ENCODE results near the gene F5.

DNA sequence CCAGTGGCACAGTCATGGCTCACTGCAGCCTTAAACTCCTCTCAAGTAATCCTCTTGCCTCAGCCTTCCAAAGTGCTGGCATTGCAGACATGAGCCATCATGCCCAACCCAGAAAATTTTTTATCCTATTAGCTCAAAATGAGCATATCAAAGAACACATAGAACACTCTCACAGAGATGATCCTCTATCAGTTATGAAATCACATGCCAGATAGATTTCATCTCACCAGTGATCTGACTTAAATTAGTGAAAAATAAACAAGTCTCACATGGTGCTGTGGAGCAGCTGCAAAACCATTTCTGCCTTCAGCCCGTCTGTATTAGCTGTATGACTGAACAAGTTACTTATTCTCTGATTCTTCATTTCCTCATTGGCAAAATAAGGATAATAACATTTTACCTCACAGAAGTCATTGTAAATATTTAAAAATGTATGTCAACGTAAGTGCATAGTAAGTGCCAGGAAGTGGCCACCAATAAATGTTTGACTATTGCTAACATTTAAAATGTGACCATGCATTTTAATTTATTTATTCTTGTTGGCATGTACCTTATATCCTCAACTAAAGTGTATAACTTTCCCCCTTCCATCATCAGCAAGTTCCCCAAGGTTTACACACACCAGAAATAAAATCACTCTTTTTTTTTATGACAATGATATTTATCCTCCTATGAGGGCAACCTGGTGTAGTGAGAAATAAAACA lies 71.6 kb downstream of the F5 start:
- TF ChIP-seq, protein P1, sequence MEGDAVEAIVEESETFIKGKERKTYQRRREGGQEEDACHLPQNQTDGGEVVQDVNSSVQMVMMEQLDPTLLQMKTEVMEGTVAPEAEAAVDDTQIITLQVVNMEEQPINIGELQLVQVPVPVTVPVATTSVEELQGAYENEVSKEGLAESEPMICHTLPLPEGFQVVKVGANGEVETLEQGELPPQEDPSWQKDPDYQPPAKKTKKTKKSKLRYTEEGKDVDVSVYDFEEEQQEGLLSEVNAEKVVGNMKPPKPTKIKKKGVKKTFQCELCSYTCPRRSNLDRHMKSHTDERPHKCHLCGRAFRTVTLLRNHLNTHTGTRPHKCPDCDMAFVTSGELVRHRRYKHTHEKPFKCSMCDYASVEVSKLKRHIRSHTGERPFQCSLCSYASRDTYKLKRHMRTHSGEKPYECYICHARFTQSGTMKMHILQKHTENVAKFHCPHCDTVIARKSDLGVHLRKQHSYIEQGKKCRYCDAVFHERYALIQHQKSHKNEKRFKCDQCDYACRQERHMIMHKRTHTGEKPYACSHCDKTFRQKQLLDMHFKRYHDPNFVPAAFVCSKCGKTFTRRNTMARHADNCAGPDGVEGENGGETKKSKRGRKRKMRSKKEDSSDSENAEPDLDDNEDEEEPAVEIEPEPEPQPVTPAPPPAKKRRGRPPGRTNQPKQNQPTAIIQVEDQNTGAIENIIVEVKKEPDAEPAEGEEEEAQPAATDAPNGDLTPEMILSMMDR (IDR thresholded peaks at IDR 0.05; ENCODE audit: insufficient read depth, low read length, poor library complexity, severe bottlenecking) = no peak
- TF ChIP-seq EZH2phosphoT487 (conservative IDR thresholded peaks at IDR 0.05; ENCODE audit: low read length) = no peak
